HG02884 (cell line): ENCODE data around the gene CLSTN2.

Experiments
- ATAC-seq: cut with Tn5 transposase; IDR thresholded peaks from one replicate; pipeline ENCODE4 v1.9.1; 2021; ENCODE audit warnings: mild to moderate bottlenecking, moderate library complexity; ENCODE audit not compliant: unreplicated experiment

CLSTN2 gene

GRCh38 chr3:140530131-140530530 lies 595.1 kb downstream of the CLSTN2 start:
- no peak for ATAC-seq

DNA sequence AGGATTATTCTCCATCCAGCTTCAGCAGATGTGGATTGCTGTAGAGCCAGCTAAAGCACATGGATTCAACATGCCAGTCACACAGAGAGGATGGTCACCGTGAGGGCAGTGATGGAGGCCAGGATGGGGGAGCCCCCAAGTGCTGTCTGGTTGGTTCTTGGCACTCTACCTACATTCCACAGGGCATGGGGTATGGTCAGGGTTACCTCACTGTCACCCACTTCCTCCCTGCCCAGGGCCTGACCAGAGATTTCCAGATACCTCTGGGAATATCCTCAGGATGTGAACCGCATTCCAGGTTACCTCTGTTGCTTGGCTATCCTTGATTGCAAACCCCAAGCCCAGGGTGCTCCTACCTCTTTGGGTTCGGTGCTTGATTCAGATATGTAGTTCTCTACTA lies 595.6 kb downstream of the CLSTN2 start:
- no peak for ATAC-seq

DNA sequence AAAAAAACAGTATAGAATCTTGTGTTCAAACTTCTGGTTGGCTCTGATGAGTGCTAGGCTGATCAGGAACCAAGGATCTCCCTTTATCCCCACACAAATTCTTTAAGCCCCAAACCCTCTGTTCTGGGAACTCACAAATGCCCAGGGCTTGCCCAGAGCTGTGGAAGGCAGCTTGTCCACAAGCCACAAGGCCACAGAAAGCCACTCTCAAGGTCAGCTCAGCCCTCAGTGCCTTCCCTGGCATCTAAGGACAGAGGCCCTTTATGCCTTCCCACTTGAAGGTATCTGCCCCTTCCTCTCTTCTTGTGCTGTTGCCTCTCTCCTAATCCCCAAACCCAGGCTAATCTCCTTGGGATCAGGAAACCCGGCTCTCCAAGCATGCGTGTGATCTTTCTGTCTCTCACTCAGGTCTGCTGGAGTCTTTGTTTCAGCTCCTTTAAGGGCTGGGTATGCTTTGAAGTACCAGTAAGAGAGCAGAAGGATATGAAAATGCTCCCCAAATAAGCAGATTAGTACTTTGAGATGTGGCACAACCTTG lies 597.9 kb downstream of the CLSTN2 start:
- no peak for ATAC-seq

GRCh38 chr3:140536926-140537726 lies 602.1 kb downstream of the CLSTN2 start:
- ATAC-seq, result no peak

DNA sequence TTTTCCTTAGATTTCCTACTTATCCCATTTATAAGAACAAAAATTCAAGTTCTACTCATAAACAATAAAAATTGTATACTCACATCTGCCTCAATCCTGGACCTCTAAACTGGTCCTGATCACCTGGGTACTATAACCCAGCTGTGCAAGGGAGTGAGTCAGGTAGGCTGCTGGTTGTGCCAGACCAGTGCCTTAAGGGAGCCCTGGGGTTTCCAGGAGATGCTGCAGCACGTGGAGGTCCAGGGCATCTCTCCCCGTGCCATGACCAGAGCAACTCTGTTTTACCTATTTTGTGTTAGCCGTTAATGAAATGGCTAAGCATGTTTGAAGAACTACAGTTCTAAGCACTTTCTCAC lies 602.7 kb downstream of the CLSTN2 start:
- no peak for ATAC-seq

- ATAC-seq, result peak; percentile 74
These were observed 605.3 kb downstream of the CLSTN2 start for GRCh38 chr3:140540262-140540661.

DNA sequence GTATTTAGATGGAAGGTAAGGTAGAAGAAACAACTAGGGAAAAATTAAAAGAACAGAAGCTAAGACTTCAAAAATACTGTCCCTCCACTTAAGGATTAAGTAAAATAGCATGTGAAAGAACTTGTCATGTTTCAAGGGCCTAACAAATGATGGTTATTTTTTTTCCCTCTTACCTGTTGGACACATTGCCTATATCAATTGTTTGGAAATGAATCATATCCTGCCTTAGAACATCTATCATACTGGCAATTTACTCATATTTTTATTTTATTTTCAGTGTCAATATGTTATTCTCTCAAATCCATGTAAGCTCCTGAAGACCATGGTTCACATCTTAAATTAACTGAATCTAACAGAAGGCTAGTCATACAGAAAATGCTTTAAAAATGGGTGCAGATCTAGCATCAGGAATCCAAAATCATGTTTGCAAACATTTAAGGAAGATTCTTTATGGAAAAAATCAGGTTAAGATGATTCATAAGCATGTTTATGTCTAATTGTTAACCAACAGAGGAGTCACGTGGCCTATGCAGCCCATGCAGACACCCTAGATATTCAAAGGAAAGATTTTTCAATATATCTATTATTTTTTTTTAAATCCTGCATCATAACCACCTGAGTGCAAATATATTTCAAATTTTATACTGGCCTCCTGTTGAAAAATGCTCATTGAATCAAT lies 607.1 kb downstream of the CLSTN2 start:
- ATAC-seq, result no peak

DNA sequence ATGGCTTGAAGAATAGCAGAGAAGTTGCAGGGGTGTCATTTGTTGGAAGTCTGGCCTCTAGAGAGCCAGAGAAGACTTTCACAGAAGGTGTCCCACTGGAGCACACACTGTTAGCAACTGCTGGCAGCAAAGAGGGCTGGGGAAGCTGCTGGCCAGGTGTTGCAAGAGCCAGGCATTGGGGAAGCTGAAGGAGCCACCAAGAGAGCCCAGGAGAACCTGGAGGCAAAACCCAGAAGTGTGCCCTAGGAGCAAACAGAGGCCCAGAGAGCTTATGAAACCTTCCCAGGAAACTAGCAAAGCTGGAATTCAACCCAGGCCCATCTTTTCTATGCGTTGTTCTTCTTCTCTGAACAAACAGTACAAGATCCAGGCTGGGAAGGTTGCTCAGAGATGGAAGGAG lies 610.2 kb downstream of the CLSTN2 start:
- no peak for ATAC-seq

DNA sequence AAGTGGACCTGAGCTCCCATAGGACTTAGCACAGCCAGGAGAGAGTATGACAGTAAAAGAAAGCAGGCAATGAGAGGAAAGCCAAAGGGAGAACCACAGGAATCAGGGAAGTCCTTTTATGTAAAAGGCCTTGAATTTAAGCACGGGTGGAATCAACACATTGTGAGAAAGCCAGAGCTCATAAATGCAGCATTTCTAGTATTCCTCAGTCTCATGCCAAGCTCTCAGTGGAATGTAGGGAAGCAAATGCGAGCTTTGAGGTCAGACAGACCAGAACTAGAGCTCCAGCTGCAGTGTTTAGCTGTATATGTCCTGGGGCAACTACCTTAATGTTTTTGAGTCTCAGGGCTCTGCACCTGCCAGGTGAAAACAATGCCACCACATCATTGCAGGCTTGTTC lies 610.8 kb downstream of the CLSTN2 start:
- no peak for ATAC-seq

DNA sequence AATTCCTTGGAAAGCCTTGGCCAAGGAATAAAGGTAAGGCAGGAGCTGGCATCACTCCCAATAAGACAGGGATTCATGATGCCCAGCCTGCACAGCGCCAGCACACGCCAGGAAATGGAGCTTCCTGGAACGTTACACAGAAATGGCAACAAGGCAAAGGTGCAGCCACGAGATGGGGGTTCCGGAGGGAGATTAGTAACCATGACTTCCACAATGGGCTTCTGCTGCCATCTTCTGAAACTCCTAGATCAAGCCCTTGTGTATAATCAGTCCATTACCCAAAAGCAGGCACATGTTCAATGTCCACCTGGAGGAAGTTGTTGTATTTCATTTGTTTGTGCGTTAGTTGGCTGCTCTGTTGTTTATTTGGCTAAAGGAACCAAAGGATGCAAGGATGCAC lies 611.7 kb downstream of the CLSTN2 start:
- no peak for ATAC-seq

DNA sequence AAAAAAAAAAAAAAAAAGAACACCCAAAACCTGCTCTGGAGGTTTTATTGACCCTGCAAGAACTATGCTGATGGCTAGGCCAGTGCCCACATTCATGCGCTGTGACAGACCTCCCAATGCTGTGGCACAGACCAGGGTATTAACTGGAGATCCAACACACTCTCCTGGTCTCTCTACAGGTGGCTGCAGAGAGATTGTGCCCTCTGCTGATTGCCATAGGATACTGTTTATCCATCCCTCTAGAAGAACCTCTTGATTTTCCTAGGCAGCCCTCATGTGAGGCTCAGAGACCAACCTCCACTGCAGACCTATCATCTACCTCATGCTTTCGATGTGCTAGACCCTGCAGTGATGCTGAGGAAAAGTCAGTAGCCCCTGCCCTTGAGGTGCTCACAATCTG lies 617.4 kb downstream of the CLSTN2 start:
- ATAC-seq, result no peak

DNA sequence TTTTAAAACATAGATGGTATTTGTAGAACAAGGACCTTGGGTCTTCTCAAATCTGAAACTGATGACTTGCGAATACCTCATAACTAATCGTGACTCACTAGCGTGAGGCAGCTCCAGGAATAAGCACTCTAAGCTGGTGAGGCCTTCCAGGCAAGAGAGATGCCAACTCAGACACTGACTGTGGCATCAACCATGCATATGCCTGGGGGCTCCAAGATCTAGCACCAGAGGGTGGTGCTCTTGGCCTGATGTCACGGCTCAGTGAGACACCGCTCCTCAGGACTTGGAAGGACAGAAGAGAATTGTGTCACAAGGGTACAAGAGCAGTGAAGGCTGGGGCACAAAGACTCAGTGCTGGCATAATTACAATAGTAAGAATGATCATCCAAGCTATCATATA lies 617.9 kb downstream of the CLSTN2 start:
- no peak for ATAC-seq

- no peak for ATAC-seq
These were observed 618.6 kb downstream of the CLSTN2 start for GRCh38 chr3:140553591-140553990.

DNA sequence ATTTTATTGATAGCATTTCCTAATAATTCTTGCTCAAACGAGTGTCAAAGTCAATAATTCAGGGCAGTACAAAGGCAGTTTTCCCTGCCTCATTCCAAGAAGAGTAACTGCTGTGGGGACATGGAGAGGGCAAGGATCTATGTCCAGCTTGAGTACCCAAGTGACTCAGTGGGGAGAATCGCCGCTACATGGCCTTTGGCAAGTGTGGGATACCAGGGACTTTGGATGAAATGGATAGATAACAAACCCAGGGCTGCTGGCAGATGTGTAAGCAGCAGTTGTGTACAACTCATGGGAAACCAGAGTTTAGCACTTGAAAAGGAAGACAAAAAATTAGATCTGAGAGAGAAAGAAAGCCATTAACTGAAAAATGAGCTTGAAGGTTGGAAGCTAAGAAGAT lies 620.7 kb downstream of the CLSTN2 start:
- no peak for ATAC-seq

- ATAC-seq, result no peak
These were observed 622.5 kb downstream of the CLSTN2 start for GRCh38 chr3:140557476-140557875.

DNA sequence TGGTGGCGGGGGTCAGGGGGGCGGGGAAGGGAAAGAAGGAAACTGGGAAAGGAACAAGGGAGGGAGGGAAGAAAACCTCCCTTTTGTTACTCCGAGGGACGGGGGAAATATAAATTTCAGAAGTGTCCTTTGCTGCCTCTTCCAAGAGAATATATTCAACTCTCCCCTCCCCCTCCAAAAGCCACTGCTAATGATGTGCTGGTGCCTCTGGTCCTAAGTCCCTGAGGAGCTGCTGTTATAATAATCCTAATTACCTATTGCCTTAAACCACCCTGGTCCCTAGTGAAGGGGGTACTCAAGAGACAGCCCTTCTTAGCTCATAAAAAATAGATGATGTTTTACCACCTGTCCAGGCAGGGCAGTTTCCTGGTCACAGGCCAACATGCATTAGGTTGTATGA lies 624.6 kb downstream of the CLSTN2 start:
- no peak for ATAC-seq

DNA sequence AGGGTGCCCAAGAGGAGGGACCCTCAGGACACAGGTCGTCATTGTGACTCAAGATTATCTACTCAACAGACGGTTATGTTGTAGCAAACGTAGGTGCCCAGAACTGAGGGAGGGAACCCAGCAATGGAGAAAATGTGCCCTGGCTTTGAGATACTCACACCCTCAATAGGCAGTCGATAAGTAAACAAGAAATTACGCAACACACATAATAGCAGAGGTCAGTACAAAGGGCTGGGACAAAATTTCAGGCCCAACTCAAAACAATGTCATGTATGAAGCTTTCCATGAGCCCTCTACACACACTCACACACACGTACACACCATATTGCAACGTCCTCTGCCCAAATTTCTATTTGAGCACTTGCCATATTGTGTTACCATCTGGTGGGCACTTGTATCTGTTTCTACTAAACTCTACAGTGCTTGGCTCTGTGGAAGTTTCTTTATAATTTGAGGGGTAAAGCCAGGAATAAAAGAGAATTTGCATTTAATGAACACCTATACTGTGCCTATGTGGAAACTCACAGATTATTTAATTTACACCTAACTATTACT lies 628.3 kb downstream of the CLSTN2 start:
- no peak for ATAC-seq

GRCh38 chr3:140568131-140568530 lies 633.1 kb downstream of the CLSTN2 start:
- ATAC-seq, result no peak

- ATAC-seq, result no peak
These were observed 634.0 kb downstream of the CLSTN2 start for GRCh38 chr3:140568842-140569520.

GRCh38 chr3:140570602-140571001 lies 635.6 kb downstream of the CLSTN2 start:
- ATAC-seq, result no peak

GRCh38 chr3:140571836-140572235 lies 636.9 kb downstream of the CLSTN2 start:
- no peak for ATAC-seq
